Lower leg skin (tissue), 4 donors: ENCODE measurements around the gene TMEM109. TPM values are rescaled to one million over a fixed set of nuclear protein-coding genes. Genes with fewer than 3 reads are reported as not detected.

Experiments used
- DNase-seq, 2 donors: peaks; one replicate each; pipeline ENCODE4 v3.0.0-alpha.2; 2019; ENCODE audit warnings: low spot score in 2 of 2
- H3K4me3 ChIP-seq: fragments of 200-600 bp; sonication (generic); 2 replicates; pipeline ENCODE4 v1.5.1; 2017; ENCODE audit warnings: mild to moderate bottlenecking, low read depth; ENCODE audit not compliant: poor library complexity, severe bottlenecking
- POLR2A ChIP-seq, 2 donors: fragments of 450-650 bp; IDR thresholded peaks; one replicate each; pipeline ENCODE4 v1.6.1; 2016 to 2017; ENCODE audit warnings: antibody characterized with exemption in 2 of 2, mild to moderate bottlenecking in 1 of 2, moderate library complexity in 1 of 2
- WGBS, 2 donors: methylation state at CpG; one replicate each; pipeline ENCODE4 v1.1.5; 2018; 5-methylcytosine and 5-hydroxymethylcytosine counted together
- intact Hi-C: fragments of 100-400 bp; cut with DNase I; formaldehyde crosslinking; loops from one replicate; pipeline ENCODE4 v1.15.0; 2023; ENCODE audit warnings: low total_unique reads
- total RNA-seq, 4 donors: library from RNA; depleted of rRNA; stranded (reverse); fragments of >200 nt; gene quantifications; one replicate each; pipeline ENCODE4 v1.1.0, GENCODE V29; 2016
- TF ChIP-seq, protein P1 (sequence below), 3 donors: fragments of 450-650 bp; IDR thresholded peaks; one replicate each; pipeline ENCODE4 v1.5.1; 2016; ENCODE audit warnings: antibody characterized with exemption in 3 of 3, mild to moderate bottlenecking in 3 of 3, moderate library complexity in 2 of 3

TMEM109 gene
- total RNA-seq, 4 donors from 2014 or later = 62.1 to 101 (median 81.8) TPM

DNA sequence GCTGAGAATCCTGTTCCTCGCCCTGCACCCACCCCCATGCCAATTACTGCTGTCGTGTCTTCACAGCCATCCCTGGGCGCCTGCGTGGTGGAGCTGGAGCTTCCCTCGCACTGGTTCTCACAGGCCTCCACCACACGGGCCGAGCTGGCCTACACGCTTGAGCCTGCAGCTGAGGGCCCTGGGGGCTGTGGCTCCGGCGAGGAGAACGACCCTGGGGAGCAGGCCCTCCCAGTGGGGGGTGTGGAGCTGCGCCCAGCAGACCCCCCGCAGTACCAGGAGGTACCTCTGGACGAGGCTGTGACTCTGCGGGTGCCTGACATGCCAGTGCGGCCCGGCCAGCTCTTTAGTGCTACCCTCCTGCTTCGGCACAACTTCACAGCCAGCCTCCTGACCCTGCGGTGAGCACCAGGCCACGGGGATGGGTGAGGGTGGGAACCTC lies 14.6 kb downstream of the TMEM109 start:
- no peak overlapping the region for H3K4me3 ChIP-seq
- no peak for DNase-seq
- 86 to 91% methylated on average over 13 to 14 of the region's 20 CpGs for WGBS, 2 donors
- intact Hi-C loops = no loop called here
- TF ChIP-seq, protein P1, sequence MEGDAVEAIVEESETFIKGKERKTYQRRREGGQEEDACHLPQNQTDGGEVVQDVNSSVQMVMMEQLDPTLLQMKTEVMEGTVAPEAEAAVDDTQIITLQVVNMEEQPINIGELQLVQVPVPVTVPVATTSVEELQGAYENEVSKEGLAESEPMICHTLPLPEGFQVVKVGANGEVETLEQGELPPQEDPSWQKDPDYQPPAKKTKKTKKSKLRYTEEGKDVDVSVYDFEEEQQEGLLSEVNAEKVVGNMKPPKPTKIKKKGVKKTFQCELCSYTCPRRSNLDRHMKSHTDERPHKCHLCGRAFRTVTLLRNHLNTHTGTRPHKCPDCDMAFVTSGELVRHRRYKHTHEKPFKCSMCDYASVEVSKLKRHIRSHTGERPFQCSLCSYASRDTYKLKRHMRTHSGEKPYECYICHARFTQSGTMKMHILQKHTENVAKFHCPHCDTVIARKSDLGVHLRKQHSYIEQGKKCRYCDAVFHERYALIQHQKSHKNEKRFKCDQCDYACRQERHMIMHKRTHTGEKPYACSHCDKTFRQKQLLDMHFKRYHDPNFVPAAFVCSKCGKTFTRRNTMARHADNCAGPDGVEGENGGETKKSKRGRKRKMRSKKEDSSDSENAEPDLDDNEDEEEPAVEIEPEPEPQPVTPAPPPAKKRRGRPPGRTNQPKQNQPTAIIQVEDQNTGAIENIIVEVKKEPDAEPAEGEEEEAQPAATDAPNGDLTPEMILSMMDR (IDR thresholded peaks at IDR 0.05) = no peak
- TF ChIP-seq POLR2A (IDR thresholded peaks at IDR 0.05) = no peak

- intact Hi-C loops = no loop called here
Observed at GRCh38 chr11:60929764-60930163, 15.8 kb downstream of the TMEM109 start.

DNA sequence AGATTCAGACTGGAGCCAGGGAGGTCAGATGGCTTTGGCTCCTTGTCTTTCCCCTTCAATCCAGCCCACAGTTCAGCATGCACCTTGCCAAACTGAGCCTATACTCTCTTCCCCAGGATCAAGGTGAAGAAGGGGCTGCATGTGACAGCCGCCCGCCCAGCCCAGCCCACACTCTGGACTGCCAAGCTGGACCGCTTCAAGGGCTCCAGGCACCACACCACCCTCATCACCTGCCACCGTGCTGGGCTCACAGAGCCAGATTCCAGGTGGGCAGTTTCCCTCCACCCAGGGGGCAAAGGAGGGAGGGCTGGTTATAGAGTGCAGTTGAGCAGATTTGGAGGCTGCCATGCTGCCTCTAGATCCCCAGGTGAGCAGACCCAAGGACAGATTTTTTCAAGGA lies 16.4 kb downstream of the TMEM109 start:
- intact Hi-C loops = no loop called here
- TF ChIP-seq, protein P1 (IDR thresholded peaks at IDR 0.05) = no peak
- TF ChIP-seq POLR2A (IDR thresholded peaks at IDR 0.05) = no peak
- no peak for DNase-seq
- WGBS, 2 donors = 93 to 94% methylated on average over 4 of the region's 4 CpGs
- H3K4me3 ChIP-seq = no peak overlapping the region

More at GRCh38 chr11:60929764-60930163, 15.8 kb downstream of the TMEM109 start:
- no peak for TF ChIP-seq POLR2A (IDR thresholded peaks at IDR 0.05)
- TF ChIP-seq, protein P1 (IDR thresholded peaks at IDR 0.05) = no peak
- H3K4me3 ChIP-seq = no peak overlapping the region
- DNase-seq = no peak
- WGBS, 2 donors = 67 to 71% methylated on average over 4 of the region's 4 CpGs

DNA sequence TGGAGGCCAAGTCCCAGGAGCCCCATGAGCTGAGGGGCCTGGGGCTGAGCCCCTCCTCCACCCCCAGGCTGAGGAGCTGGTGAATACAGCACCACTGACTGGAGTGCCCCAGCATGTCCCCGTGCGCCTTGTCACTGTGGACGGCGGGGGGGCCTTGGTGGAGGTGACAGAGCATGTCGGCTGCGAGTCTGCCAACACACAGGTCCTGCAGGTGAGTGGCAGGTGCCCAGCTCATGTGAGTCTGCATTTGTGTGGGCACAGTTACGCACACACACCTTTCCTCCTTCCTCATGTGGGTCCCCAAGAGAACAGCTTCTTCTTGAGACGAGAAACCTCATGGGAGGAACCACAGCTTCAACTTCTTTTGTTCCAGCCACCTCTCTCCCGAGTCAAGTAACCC lies 18.0 kb downstream of the TMEM109 start:
- intact Hi-C loops = no loop called here
- WGBS, 2 donors = 87 to 88% methylated on average over 9 of the region's 9 CpGs
- TF ChIP-seq, protein P1 (IDR thresholded peaks at IDR 0.05) = no peak
- no peak for TF ChIP-seq POLR2A (IDR thresholded peaks at IDR 0.05)
- no peak for DNase-seq
- no peak overlapping the region for H3K4me3 ChIP-seq

GRCh38 chr11:60932605-60933356 lies 18.8 kb downstream of the TMEM109 start:
- no peak overlapping the region for H3K4me3 ChIP-seq
- TF ChIP-seq, protein P1 (IDR thresholded peaks at IDR 0.05) = no peak
- TF ChIP-seq POLR2A (IDR thresholded peaks at IDR 0.05) = no peak
- intact Hi-C loops = no loop called here
- no peak for DNase-seq
- 72 to 75% methylated on average over 5 of the region's 5 CpGs for WGBS, 2 donors
